ENCODE measurements around the gene PFKFB4.

Gene PFKFB4

DNA sequence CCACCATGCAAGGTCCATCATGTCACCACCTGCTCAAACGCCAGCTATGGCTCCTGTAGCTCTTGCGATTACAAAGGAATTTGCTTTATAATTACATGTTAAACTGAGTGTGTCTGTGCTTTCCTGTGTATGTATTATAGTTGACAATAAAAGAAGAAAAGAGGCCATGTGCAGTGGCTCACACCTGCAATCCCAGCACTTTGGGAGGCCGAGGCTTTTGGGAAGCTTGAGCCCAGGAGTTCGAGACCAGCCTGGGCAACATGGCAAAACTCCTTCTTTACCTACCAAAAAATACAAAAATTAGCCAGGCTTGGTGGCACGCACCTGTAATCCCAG lies 83.0 kb downstream of the PFKFB4 start:
- no peak for TF ChIP-seq CTCF (IDR thresholded peaks at IDR 0.05)

DNA sequence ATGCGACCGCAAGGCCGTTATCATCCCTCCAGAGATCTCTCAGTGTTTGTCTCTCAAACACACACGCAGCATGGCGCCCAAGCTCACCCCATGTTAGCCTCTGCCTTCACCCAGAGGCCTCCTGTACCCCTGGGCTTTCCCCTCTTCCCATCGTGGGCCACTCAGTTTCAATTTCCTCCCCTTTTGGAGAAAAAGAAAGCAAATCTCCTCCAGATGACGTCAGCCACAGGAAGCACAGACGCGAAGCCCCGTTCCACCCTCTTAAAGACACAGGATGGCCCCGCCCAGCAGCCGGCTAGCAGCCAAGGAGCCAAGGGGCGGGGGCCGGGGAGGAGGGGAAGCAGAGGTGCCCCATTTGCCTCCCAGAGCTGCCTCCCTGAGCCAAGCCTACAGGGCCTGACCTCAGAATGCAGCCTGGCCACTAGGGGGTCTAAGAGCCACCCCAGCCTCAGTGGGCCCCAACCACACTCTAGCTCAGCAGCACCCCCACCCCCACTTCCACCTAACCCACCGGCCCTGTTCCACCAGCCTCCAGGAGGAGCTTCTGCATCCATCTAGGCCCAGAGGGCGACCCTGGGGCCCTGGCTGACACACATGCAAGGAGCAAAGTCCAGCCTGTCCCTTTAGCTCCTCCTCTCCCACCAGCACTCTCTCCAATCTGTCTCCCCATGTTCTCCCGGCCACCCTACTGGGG lies 83.5 kb downstream of the PFKFB4 start:
- TF ChIP-seq CTCF (IDR thresholded peaks at IDR 0.05): peak; percentile 48; the same call in 1 of the 2 replicates

GRCh38 chr3:48472673-48472922 lies 84.0 kb downstream of the PFKFB4 start:
- TF ChIP-seq CTCF (IDR thresholded peaks at IDR 0.05): no peak

- no peak for TF ChIP-seq CTCF (IDR thresholded peaks at IDR 0.05)
These were observed 86.3 kb downstream of the PFKFB4 start for GRCh38 chr3:48470286-48470685.

- TF ChIP-seq CTCF (IDR thresholded peaks at IDR 0.05): no peak
These were observed 87.3 kb downstream of the PFKFB4 start for GRCh38 chr3:48469046-48469915.

DNA sequence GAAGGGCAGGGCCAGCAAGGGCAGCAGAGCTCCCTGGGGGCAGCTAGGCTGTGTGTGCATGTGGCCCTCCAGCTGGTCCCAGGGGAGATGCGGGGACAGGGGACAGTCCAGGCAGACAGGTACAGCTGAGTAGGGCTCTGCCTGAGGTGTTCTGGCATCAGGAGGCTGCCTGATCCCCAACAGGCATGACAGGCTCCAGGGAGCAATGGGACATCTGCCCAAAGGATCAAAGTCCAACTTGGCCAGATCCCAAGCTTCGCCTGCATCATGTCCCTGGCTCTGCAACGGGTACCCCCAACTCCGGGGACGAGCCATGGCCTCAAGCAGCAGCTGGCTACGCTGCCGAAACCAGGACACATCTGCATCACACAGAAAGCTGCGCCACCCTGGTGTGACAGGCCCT lies 88.3 kb downstream of the PFKFB4 start:
- TF ChIP-seq CTCF (IDR thresholded peaks at IDR 0.05): no peak
